ENCODE data around the gene FBXW7.

DNA sequence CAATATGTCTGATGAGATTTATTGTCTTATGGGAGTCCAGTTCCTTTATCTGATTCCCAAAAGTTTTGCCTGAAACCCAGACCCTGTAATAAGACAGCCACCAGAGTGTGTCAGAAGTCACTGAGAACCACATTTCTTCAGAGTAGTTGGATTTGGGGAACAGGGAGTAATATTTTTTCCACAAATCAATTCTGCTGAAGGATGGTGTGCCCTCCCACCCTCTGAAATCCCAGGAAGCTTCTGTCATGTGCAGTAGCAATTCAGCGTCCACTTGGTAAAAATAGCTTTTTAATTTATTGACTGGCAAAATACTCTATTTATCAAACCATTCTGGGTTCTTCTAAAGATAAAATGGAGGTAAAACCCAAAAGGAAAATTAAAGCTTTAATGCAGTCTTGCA lies 229.4 kb downstream of the FBXW7 start:
- TF ChIP-seq POLR2A (IDR thresholded peaks at IDR 0.05; ENCODE audit: low read depth, low read length) (no peak), POLR2AphosphoS5 (IDR thresholded peaks at IDR 0.05; ENCODE audit: low read depth, low read length) (no peak), TAF1 (IDR thresholded peaks at IDR 0.05; ENCODE audit: low read depth, low read length) (no peak), POU2F2 (IDR thresholded peaks at IDR 0.05; ENCODE audit: low read depth, low read length) (no peak), SPI1 (IDR thresholded peaks at IDR 0.05; ENCODE audit: low read depth, low read length) (no peak), PAX5 (IDR thresholded peaks at IDR 0.05; ENCODE audit: insufficient read depth, low read length, severe bottlenecking) (no peak)

Data from GM12891 (cell line).